HepG2 (cell line): ENCODE measurements around the gene ARHGAP33. TPM values are rescaled to one million over a fixed set of nuclear protein-coding genes. Genes with fewer than 3 reads are reported as not detected.

ENCODE experiments used
- ARNT ChIP-seq: fragments of 450-650 bp; IDR thresholded peaks from 2 replicates; pipeline ENCODE4 v1.6.1; 2017
- BORCS8-MEF2B ChIP-seq: sonication (generic); formaldehyde crosslinking; IDR thresholded peaks from 2 replicates; pipeline ENCODE4 v1.8.0; 2022; ENCODE audit warnings: mild to moderate bottlenecking, missing genetic modification reagents
- DR1 ChIP-seq: sonication (generic); formaldehyde crosslinking; IDR thresholded peaks from 2 replicates; pipeline ENCODE4 v1.8.0; 2021; ENCODE audit warnings: mild to moderate bottlenecking, missing genetic modification reagents, inconsistent platforms
- ELF4 ChIP-seq: sonication (generic); formaldehyde crosslinking; IDR thresholded peaks from 2 replicates; pipeline ENCODE4 v1.5.0; 2020; ENCODE audit warnings: missing genetic modification reagents, mild to moderate bottlenecking, moderate library complexity, borderline replicate concordance
- GABPA ChIP-seq, 2 experiments: IDR thresholded peaks; 2 replicates each; pipeline ENCODE4 v1.6.1; 2011 to 2016; ENCODE audit warnings: low read depth in 2 of 2, low read length in 1 of 2, missing biosample characterization in 1 of 2, missing genetic modification characterization in 1 of 2
- HMG20B ChIP-seq: conservative IDR thresholded peaks from 2 replicates; pipeline ENCODE4 v1.6.1; 2016; ENCODE audit warnings: missing genetic modification reagents, missing compliant biosample characterization
- IKZF1 ChIP-seq: fragments of 450-650 bp; IDR thresholded peaks from 2 replicates; pipeline ENCODE4 v1.7.1; 2016
- ISL2 ChIP-seq: sonication (generic); formaldehyde crosslinking; IDR thresholded peaks from 2 replicates; pipeline ENCODE4 v1.5.0; 2020; ENCODE audit warnings: missing genetic modification reagents
- KDM5B ChIP-seq: sonication (generic); formaldehyde crosslinking; IDR thresholded peaks from 2 replicates; pipeline ENCODE4 v1.4.0; 2020; ENCODE audit warnings: missing genetic modification reagents, mild to moderate bottlenecking, borderline replicate concordance
- NBN ChIP-seq: fragments of 450-650 bp; conservative IDR thresholded peaks from 2 replicates; pipeline ENCODE4 v1.6.1; 2017
- PHF20 ChIP-seq: sonication (generic); formaldehyde crosslinking; IDR thresholded peaks from 2 replicates; pipeline ENCODE4 v1.5.0; 2020; ENCODE audit warnings: mild to moderate bottlenecking, missing genetic modification reagents
- PHF8 ChIP-seq: sonication (generic); formaldehyde crosslinking; IDR thresholded peaks from 2 replicates; pipeline ENCODE4 v1.5.0; 2020; ENCODE audit warnings: missing genetic modification reagents
- PRPF4 ChIP-seq: fragments of 200-400 bp; formaldehyde crosslinking; IDR thresholded peaks from 2 replicates; pipeline ENCODE4 v1.6.1; 2016; ENCODE audit warnings: low read length, low read depth; ENCODE audit not compliant: poor library complexity, severe bottlenecking
- SMAD9 ChIP-seq: sonication (generic); formaldehyde crosslinking; IDR thresholded peaks from 2 replicates; pipeline ENCODE4 v1.5.1; 2020; ENCODE audit warnings: mild to moderate bottlenecking, missing genetic modification reagents
- SNRNP70 ChIP-seq: fragments of 200-400 bp; formaldehyde crosslinking; IDR thresholded peaks from 2 replicates; pipeline ENCODE4 v1.6.1; 2017; ENCODE audit warnings: mild to moderate bottlenecking, low read depth, low read length, moderate library complexity
- TRIM24 ChIP-seq: sonication (generic); formaldehyde crosslinking; IDR thresholded peaks from 2 replicates; pipeline ENCODE4 v1.8.0; 2022; ENCODE audit warnings: mild to moderate bottlenecking, missing genetic modification reagents
- XRCC5 ChIP-seq: fragments of 200-400 bp; formaldehyde crosslinking; optimal IDR thresholded peaks from 2 replicates; pipeline ENCODE3; 2017; ENCODE audit warnings: mild to moderate bottlenecking, low read length
- ZFP36L1 ChIP-seq: sonication (generic); formaldehyde crosslinking; IDR thresholded peaks from 2 replicates; pipeline ENCODE4 v1.8.0; 2022; ENCODE audit warnings: mild to moderate bottlenecking, missing genetic modification reagents, moderate library complexity
- ZMAT3 ChIP-seq: sonication (generic); formaldehyde crosslinking; conservative IDR thresholded peaks from 2 replicates; pipeline ENCODE4 v1.7.0; 2021; ENCODE audit warnings: missing genetic modification reagents
- ZNF335 ChIP-seq: sonication (generic); formaldehyde crosslinking; IDR thresholded peaks from 2 replicates; pipeline ENCODE4 v1.4.0; 2020; ENCODE audit warnings: missing genetic modification reagents
- ZNF432 ChIP-seq: sonication (generic); formaldehyde crosslinking; IDR thresholded peaks from 2 replicates; pipeline ENCODE4 v1.5.0; 2020; ENCODE audit warnings: missing genetic modification reagents, mild to moderate bottlenecking, borderline replicate concordance
- ZNF510 ChIP-seq: sonication (generic); formaldehyde crosslinking; IDR thresholded peaks from 2 replicates; pipeline ENCODE4 v1.4.0; 2020; ENCODE audit warnings: low read depth, mild to moderate bottlenecking, missing genetic modification reagents
- ZNF567 ChIP-seq: sonication (generic); formaldehyde crosslinking; IDR thresholded peaks from 2 replicates; pipeline ENCODE4 v1.8.1; 2023; ENCODE audit warnings: mild to moderate bottlenecking, missing genetic modification reagents, borderline replicate concordance
- ZNF629 ChIP-seq: sonication (generic); formaldehyde crosslinking; conservative IDR thresholded peaks from 2 replicates; pipeline ENCODE4 v1.5.0; 2020; ENCODE audit warnings: missing genetic modification reagents
- ZNF678 ChIP-seq: sonication (generic); formaldehyde crosslinking; IDR thresholded peaks from 2 replicates; pipeline ENCODE4 v1.4.0; 2020; ENCODE audit warnings: mild to moderate bottlenecking, missing genetic modification reagents
- polyA plus RNA-seq, 8 experiments: library from polyadenylated mRNA; depleted of rRNA in 3 of 8; stranded (reverse) in 7 of 8; unstranded in 1 of 8; fragments of >200 nt; fragmentation: Illumina TruSeq in 4 of 8; extraction: Trizol in 4 of 8; gene quantifications; 2 replicates each; pipeline versions ENCODE4 v1.2.1 to v1.2.3, GENCODE V29; 2011 to 2016; ENCODE audit warnings: low read depth in 4 of 8, missing spikeins in 1 of 8, mixed read lengths in 1 of 8; ENCODE audit not compliant: insufficient read depth in 1 of 8
- total RNA-seq, 5 experiments: library from RNA; depleted of rRNA; stranded (reverse); fragments of >200 nt; fragmentation: Illumina TruSeq; extraction: Trizol; gene quantifications; 2 replicates each; pipeline ENCODE4 v1.2.3, GENCODE V29; 2016; ENCODE audit warnings: low read depth in 1 of 5
- TF ChIP-seq, protein P1 (sequence below): sonication (generic); formaldehyde crosslinking; IDR thresholded peaks from 2 replicates; pipeline ENCODE4 v1.4.0; 2020; ENCODE audit warnings: missing genetic modification reagents, borderline replicate concordance
- TF ChIP-seq, protein P2 (sequence below): sonication (generic); formaldehyde crosslinking; IDR thresholded peaks from 2 replicates; pipeline ENCODE4 v1.5.0; 2020; ENCODE audit warnings: missing genetic modification reagents, mild to moderate bottlenecking, borderline replicate concordance

ARHGAP33 gene
- total and polyA plus RNA-seq, 2 of the 13 experiments (the other 11 are each of a cell fraction or from before 2014, with no cell fraction given): 1.3 to 2.7 TPM

DNA sequence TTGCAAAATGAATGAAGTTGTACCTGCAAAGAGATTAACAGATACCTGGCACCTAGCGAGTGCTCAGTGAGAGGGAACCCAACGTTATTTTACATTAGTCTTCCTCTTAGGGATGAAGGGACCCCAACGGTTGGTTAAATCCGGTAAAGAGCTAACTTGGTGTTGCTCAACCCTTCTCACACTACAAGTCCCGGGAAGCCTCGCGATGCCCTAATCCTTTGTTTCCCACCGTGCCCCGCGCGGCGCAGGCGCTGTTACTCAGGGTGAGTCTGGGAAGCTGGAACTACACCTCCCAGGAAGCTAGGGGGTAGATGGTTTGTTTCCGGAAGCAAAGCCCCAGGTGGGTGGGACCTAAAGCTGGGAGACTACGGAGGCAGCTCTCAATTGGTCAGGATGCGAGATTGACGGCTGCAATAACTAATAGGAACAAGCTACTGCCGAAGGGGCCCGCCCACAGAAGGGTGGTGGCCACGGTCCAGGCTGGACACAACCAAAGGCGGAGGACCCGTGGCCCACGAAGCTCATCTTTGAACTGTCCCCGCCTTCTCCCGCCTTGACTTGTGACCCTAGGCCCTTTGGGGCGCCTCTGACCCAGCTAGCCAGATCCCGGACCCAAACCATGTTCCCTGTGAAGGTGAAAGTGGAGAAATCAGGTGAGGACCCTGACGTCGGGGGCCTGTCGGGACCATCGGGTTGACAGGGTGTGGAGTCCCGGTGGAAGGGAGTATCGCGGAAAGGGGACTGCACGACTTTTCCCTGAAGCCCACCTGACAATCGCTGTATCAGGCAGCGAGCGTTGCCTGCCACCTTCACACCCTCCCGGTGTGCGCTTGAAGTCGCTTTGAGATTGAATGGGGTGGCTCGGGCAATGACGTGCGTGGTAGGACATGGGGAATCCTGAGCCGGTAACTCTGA is 27.0 kb upstream of the ARHGAP33 start, which contains the start of gene LIN37 (continued):
- peak; percentile 97 for TF ChIP-seq ELF4 (CRISPR knock-in tag)
- peak; percentile 79 for TF ChIP-seq XRCC5
- TF ChIP-seq ZNF510 (CRISPR knock-in tag): 0 out of 2 replicates have a peak, but pooled peaks have one; percentile 76
- TF ChIP-seq ARNT: no peak
- peak; percentile 56 for TF ChIP-seq ISL2 (CRISPR knock-in tag)
- peak; percentile 61; the same call in 1 of the 2 replicates for TF ChIP-seq ZNF567 (CRISPR knock-in tag)
- TF ChIP-seq GABPA (IDR thresholded peaks at IDR 0.05; ENCODE audit: low read depth, low read length): peak; percentile 77
- TF ChIP-seq GABPA (CRISPR knock-in tag; IDR thresholded peaks at IDR 0.05; ENCODE audit: low read depth): peak; percentile 97
- TF ChIP-seq SMAD9: no peak
- TF ChIP-seq IKZF1: no peak
- peak; percentile 79 for TF ChIP-seq PHF20 (CRISPR knock-in tag)
- no peak for TF ChIP-seq TRIM24 (CRISPR knock-in tag)
- TF ChIP-seq ZFP36L1: no peak
- 0 out of 2 replicates have a peak, but pooled peaks have one; percentile 52 for TF ChIP-seq DR1 (CRISPR knock-in tag)
- no peak for TF ChIP-seq PRPF4
- TF ChIP-seq ZNF432: no peak
- TF ChIP-seq NBN: no peak
- TF ChIP-seq ZMAT3 (CRISPR knock-in tag): no peak
- no peak; the same call in 1 of the 2 replicates for TF ChIP-seq KDM5B (CRISPR knock-in tag)
- no peak for TF ChIP-seq HMG20B (CRISPR knock-in tag)
- TF ChIP-seq PHF8 (CRISPR knock-in tag): peak; percentile 89
- TF ChIP-seq, protein P1, sequence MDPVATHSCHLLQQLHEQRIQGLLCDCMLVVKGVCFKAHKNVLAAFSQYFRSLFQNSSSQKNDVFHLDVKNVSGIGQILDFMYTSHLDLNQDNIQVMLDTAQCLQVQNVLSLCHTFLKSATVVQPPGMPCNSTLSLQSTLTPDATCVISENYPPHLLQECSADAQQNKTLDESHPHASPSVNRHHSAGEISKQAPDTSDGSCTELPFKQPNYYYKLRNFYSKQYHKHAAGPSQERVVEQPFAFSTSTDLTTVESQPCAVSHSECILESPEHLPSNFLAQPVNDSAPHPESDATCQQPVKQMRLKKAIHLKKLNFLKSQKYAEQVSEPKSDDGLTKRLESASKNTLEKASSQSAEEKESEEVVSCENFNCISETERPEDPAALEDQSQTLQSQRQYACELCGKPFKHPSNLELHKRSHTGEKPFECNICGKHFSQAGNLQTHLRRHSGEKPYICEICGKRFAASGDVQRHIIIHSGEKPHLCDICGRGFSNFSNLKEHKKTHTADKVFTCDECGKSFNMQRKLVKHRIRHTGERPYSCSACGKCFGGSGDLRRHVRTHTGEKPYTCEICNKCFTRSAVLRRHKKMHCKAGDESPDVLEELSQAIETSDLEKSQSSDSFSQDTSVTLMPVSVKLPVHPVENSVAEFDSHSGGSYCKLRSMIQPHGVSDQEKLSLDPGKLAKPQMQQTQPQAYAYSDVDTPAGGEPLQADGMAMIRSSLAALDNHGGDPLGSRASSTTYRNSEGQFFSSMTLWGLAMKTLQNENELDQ (CRISPR knock-in tag): no peak
- TF ChIP-seq ZNF678 (CRISPR knock-in tag): 0 out of 2 replicates have a peak, but pooled peaks have one; percentile 66
- TF ChIP-seq, protein P2, sequence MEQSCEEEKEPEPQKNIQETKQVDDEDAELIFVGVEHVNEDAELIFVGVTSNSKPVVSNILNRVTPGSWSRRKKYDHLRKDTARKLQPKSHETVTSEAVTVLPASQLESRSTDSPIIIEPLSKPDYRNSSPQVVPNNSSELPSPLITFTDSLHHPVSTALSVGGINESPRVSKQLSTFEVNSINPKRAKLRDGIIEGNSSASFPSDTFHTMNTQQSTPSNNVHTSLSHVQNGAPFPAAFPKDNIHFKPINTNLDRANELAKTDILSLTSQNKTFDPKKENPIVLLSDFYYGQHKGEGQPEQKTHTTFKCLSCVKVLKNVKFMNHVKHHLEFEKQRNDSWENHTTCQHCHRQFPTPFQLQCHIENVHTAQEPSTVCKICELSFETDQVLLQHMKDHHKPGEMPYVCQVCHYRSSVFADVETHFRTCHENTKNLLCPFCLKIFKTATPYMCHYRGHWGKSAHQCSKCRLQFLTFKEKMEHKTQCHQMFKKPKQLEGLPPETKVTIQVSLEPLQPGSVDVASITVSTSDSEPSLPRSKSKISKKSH (CRISPR knock-in tag): peak; percentile 50; the same call in 1 of the 2 replicates
- TF ChIP-seq ZNF629 (CRISPR knock-in tag): no peak
- TF ChIP-seq BORCS8-MEF2B (CRISPR knock-in tag): peak; percentile 74
- TF ChIP-seq SNRNP70: no peak
- TF ChIP-seq ZNF335 (CRISPR knock-in tag): peak; percentile 34; the same call in 1 of the 2 replicates
